ENCODE results near the gene PAX7.

GRCh38 chr1:18738126-18738525, 107.5 kb downstream of the PAX7 start:
- TF ChIP-seq POLR2AphosphoS5 (IDR thresholded peaks at IDR 0.05; ENCODE audit: low read depth) (no peak), EZH2 (IDR thresholded peaks at IDR 0.05; ENCODE audit: low read depth, unreplicated experiment) (no peak), NANOG (IDR thresholded peaks at IDR 0.05; ENCODE audit: borderline replicate concordance) (no peak), EZH2phosphoT487 (IDR thresholded peaks at IDR 0.05; ENCODE audit: unreplicated experiment) (no peak), ZNF331 (CRISPR knock-in tag; IDR thresholded peaks at IDR 0.05; ENCODE audit: low read depth) (no peak), ETS1 (IDR thresholded peaks at IDR 0.05) (no peak), REST (IDR thresholded peaks at IDR 0.05; ENCODE audit: unreplicated experiment) (no peak), JUNB (IDR thresholded peaks at IDR 0.05; ENCODE audit: unreplicated experiment) (no peak), CREB1 (CRISPR knock-in tag; IDR thresholded peaks at IDR 0.05; ENCODE audit: low read depth) (no peak), ZNF462 (CRISPR knock-in tag; IDR thresholded peaks at IDR 0.05) (no peak), ZNF114 (CRISPR knock-in tag; IDR thresholded peaks at IDR 0.05) (no peak), STAT1 (IDR thresholded peaks at IDR 0.05; ENCODE audit: unreplicated experiment) (no peak)
- TF ChIP-seq, protein P1, sequence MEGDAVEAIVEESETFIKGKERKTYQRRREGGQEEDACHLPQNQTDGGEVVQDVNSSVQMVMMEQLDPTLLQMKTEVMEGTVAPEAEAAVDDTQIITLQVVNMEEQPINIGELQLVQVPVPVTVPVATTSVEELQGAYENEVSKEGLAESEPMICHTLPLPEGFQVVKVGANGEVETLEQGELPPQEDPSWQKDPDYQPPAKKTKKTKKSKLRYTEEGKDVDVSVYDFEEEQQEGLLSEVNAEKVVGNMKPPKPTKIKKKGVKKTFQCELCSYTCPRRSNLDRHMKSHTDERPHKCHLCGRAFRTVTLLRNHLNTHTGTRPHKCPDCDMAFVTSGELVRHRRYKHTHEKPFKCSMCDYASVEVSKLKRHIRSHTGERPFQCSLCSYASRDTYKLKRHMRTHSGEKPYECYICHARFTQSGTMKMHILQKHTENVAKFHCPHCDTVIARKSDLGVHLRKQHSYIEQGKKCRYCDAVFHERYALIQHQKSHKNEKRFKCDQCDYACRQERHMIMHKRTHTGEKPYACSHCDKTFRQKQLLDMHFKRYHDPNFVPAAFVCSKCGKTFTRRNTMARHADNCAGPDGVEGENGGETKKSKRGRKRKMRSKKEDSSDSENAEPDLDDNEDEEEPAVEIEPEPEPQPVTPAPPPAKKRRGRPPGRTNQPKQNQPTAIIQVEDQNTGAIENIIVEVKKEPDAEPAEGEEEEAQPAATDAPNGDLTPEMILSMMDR (conservative IDR thresholded peaks at IDR 0.05; ENCODE audit: low read depth in 2 of 2), result no peak
